ENCODE data around the gene GPHN. TPM values are rescaled to one million over a fixed set of nuclear protein-coding genes. Genes with fewer than 3 reads are reported as not detected.

The GPHN gene
- total and polyA plus RNA-seq, 2 donors (not counting 3 experiments of a cell fraction or from before 2014, with no cell fraction given): 5.1 to 23.2 TPM

- FAIRE-seq (no peak), DNase-seq (ENCODE audit: low read depth, low spot score) (no peak)
- CTCF ChIA-PET: interaction anchor here (1.3 kb wide), 1 partner anchor 12 kb away, joined by 4 read pairs; no protein-coding TSS in a partner anchor
- H3K27ac ChIP-seq (ENCODE audit: insufficient read depth, low read depth, low read length): no peak overlapping the region
- TF ChIP-seq EZH2 (IDR thresholded peaks at IDR 0.05; ENCODE audit: borderline replicate concordance, low read depth, low read length, severe bottlenecking): no peak
- TF ChIP-seq, protein P1, sequence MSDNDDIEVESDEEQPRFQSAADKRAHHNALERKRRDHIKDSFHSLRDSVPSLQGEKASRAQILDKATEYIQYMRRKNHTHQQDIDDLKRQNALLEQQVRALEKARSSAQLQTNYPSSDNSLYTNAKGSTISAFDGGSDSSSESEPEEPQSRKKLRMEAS (IDR thresholded peaks at IDR 0.05; ENCODE audit: insufficient read depth, insufficient read length): no peak
- no peak for TF ChIP-seq JUN (IDR thresholded peaks at IDR 0.05; ENCODE audit: borderline replicate concordance, insufficient read depth, insufficient read length, low read depth)
- TF ChIP-seq MYC (IDR thresholded peaks at IDR 0.05; ENCODE audit: low read depth, low read length): no peak
- TF ChIP-seq, protein P2, sequence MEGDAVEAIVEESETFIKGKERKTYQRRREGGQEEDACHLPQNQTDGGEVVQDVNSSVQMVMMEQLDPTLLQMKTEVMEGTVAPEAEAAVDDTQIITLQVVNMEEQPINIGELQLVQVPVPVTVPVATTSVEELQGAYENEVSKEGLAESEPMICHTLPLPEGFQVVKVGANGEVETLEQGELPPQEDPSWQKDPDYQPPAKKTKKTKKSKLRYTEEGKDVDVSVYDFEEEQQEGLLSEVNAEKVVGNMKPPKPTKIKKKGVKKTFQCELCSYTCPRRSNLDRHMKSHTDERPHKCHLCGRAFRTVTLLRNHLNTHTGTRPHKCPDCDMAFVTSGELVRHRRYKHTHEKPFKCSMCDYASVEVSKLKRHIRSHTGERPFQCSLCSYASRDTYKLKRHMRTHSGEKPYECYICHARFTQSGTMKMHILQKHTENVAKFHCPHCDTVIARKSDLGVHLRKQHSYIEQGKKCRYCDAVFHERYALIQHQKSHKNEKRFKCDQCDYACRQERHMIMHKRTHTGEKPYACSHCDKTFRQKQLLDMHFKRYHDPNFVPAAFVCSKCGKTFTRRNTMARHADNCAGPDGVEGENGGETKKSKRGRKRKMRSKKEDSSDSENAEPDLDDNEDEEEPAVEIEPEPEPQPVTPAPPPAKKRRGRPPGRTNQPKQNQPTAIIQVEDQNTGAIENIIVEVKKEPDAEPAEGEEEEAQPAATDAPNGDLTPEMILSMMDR (IDR thresholded peaks at IDR 0.05; ENCODE audit: extremely low read depth in 1 of 2, insufficient read depth in 1 of 2, low read depth in 1 of 2, low read length in 2 of 2): no peak
- TF ChIP-seq POLR2A (IDR thresholded peaks at IDR 0.05; ENCODE audit: low read depth, low read length): no peak
- TF ChIP-seq POLR2AphosphoS5 (IDR thresholded peaks at IDR 0.05; ENCODE audit: insufficient read depth, low read depth, low read length): no peak
- TF ChIP-seq GATA2 (IDR thresholded peaks at IDR 0.05; ENCODE audit: insufficient read depth, insufficient read length, low read depth, low read length): no peak
- no peak for TF ChIP-seq FOS (IDR thresholded peaks at IDR 0.05; ENCODE audit: borderline replicate concordance, insufficient read depth, low read length)
- BruUV-seq (replicated peaks): no TSS peak
- no peaks in the 10 kb centered on the region for H3K36me3 ChIP-seq (ENCODE audit: control insufficient read depth in 2 of 2, extremely low read depth in 1 of 2, insufficient read depth in 2 of 2, low read length in 2 of 2)
- H3K9ac ChIP-seq (replicated peaks; ENCODE audit: extremely low read depth, insufficient read depth, low read length): no peak overlapping the region
- no peaks in the 10 kb centered on the region for H4K20me1 ChIP-seq (replicated peaks; ENCODE audit: control insufficient read depth, extremely low read depth, insufficient read depth, low read length)
- no peaks in the 10 kb centered on the region for H3K79me2 ChIP-seq (ENCODE audit: control insufficient read depth, insufficient read depth, low read length)
- H3K9me3 ChIP-seq (replicated peaks; ENCODE audit: control insufficient read depth, insufficient read depth, low read length): no peaks in the 10 kb centered on the region
- H3K9me1 ChIP-seq (replicated peaks; ENCODE audit: control insufficient read depth, extremely low read depth, insufficient read depth, low read length): no peaks in the 10 kb centered on the region
- no peak overlapping the region for H3K4me3 ChIP-seq (replicated peaks in 1 of 3; ENCODE audit: insufficient read depth in 1 of 3, low read depth in 1 of 3, low read length in 3 of 3)
- intact Hi-C loops (cut with micrococcal nuclease): no loop called here
- dilution Hi-C loops (cut with MboI; ENCODE audit: extremely low pct_ligation_motif_present, low sequenced_read_pairs): no loop called here
- POLR2A ChIA-PET: no interaction called here
- no peaks in the 10 kb centered on the region for H3K4me1 ChIP-seq (ENCODE audit: control insufficient read depth, extremely low read depth, insufficient read depth, low read length)
- no peak overlapping the region for H2AFZ ChIP-seq (ENCODE audit: low read depth, low read length)
- H3K4me2 ChIP-seq (ENCODE audit: insufficient read depth, low read length): no peak overlapping the region
- H3K27me3 ChIP-seq (ENCODE audit: control insufficient read depth in 2 of 2, insufficient read depth in 2 of 2, low read length in 2 of 2): no peaks in the 10 kb centered on the region
Measured at GRCh38 chr14:66972469-66972868, 464.5 kb downstream of the GPHN start.
